WI38 (cell line): Measurements from ENCODE around the gene CREB5.

Experiments used
- H3K4me3 ChIP-seq: 2 replicates; pipeline ENCODE4 v1.5.1; 2011; ENCODE audit warnings: low read depth, mild to moderate bottlenecking, control low read depth, low read length
- CTCF ChIP-seq: IDR thresholded peaks from 2 replicates; pipeline ENCODE4 v1.5.1; 2012; ENCODE audit warnings: low read depth, mild to moderate bottlenecking, control low read depth, low read length

Gene CREB5

DNA sequence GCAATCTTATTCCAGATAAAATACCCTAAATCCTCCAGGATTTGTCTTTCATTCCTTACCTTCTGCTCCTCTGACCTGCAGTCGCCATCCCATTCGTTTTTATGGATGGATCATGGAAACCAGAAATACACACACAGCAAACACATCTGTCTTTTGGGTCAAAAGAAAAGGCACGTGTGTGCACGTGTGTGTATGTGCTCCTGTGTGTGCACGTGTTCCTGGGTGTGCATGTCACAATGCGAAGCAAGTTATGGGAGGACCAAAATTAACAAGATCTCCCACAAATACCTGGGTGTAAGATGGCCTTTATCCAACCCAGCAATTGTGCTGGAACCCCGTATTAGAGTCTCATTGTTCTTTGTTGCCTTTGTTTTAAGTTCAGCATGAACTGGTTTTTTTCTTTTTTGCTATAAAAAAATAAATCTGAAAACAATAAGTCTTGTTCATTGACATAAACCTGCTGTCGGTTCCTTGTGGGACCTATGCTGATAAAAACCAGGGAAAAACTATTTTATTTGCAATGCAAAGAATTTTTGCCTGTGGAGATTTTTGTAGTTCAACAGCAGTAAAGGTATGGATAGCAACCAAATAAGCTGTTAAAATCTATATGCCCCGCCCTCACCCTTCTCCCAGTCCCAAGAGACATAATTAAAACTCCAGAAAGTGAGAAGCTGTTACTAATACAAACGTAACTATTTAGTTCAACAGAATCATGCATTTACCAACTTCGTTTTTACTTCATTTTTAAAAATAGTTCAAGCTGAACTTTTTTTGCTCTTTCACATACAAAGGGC lies 229.6 kb downstream of the CREB5 start:
- TF ChIP-seq CTCF = no peak
- H3K4me3 ChIP-seq = no peak overlapping the region

DNA sequence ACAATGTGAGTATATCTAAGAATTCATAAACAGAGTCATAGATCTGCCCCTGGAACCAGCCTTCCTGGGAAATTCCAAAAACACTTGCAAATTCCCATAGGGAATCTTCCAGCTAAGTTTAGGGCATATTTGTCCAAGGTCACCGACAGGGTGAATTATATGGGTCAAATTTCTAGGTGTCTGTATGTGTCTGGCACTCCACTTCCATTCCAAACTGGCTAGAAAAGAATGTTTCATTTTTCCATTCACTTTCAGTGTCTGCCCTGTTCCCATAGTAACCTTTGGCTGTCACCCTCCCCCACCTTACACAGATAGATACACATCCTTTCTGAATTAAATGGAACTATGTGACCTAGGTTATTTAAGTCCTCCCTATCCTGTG lies 230.9 kb downstream of the CREB5 start:
- TF ChIP-seq CTCF = no peak
- H3K4me3 ChIP-seq = no peak overlapping the region

DNA sequence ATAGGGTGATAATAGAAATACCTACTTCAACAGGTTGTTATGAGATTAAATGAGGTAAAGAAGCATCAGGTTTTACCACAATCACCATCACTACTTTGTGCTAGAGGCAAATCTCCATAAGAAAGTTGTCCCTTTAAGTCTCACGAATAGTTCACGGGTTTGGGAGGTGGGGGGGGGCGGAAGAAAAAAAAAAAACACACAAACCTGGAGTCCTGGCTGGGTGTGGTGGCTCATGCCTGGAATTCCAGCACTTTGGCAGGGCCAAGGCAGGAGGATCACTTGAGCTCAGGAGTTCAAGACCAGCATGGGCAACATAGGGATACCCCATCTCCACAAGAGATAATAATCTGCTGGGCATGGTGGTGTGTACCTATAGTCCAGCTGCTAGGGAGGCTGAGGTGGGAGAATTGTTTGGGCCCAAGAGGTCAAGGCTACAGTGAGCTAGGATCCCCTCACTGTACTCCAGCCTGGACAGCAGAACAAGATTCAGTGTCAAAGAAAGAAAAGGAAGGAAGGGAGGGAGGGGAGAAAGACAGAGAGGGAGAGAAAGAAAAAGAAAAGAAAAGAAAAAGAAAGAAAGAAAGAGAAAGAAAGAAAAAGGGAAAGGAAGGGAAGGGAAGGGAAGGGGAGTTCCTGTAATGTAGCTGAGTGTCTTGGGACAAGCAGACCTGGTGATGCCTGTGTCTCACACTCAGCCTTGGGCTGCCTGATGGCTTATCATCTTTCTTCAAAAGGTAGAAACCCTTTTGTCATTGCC lies 231.4 kb downstream of the CREB5 start:
- TF ChIP-seq CTCF = no peak
- H3K4me3 ChIP-seq = no peak overlapping the region

DNA sequence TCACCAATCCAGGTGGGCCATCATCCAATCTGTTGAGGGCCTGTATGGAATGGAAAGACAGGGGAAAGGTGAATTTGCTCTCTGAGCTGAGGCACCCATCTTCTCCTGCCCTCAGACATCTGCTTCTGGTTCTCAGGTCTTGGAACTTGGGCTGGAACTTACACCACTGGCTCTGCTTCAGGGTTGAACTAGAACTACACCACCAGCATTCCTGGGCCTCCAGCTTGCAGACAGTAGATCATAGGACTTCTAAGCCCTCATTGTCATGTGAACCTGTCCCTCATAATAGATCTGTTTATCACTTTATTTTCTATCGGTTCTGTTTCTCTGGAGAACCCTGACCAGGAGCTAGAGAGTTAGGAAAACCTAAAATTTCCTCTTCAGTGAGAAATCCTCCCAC lies 233.5 kb downstream of the CREB5 start:
- H3K4me3 ChIP-seq = no peak overlapping the region
- TF ChIP-seq CTCF = no peak

GRCh38 chr7:28646376-28647075 lies 234.2 kb downstream of the CREB5 start:
- no peak overlapping the region for H3K4me3 ChIP-seq
- no peak for TF ChIP-seq CTCF

- no peak for TF ChIP-seq CTCF
- no peak overlapping the region for H3K4me3 ChIP-seq
Observed at GRCh38 chr7:28647076-28647421, 234.7 kb downstream of the CREB5 start.

- H3K4me3 ChIP-seq = no peak overlapping the region
- no peak for TF ChIP-seq CTCF
Observed at GRCh38 chr7:28649189-28649588, 236.9 kb downstream of the CREB5 start.
